WTC11 (cell line): ENCODE measurements around the gene TSPAN4. TPM values are rescaled to one million over a fixed set of nuclear protein-coding genes. Genes with fewer than 3 reads are reported as not detected.
A peak's percentile ranks its signal among the peaks of the same experiment; 100 is the strongest.

ENCODE experiments used
- ATAC-seq: fragments of 200-7000 bp; cut with Tn5 transposase; 2 replicates; pipeline ENCODE4 v1.10.0; 2021; ENCODE audit warnings: mild to moderate bottlenecking, moderate library complexity
- CTCF ChIA-PET: fragments of 300-600 bp; sonication (Branson Sonifier 250); formaldehyde crosslinking; loops from one replicate; lab custom pipeline; 2021; ENCODE audit warnings: antibody characterized with exemption; lab: Charles Lee
- POLR2A ChIA-PET: fragments of 350-600 bp; sonication (Branson Sonifier 250); formaldehyde crosslinking; loops from one replicate; lab custom pipeline; 2021; ENCODE audit warnings: antibody characterized with exemption; lab: Charles Lee
- DNase-seq: peaks from one replicate; pipeline ENCODE4 v3.0.0; 2021; ENCODE audit warnings: low spot score
- H3K27ac Mint-ChIP-seq: 2 replicates; pipeline ENCODE4 v1.8.0; 2021; ENCODE audit warnings: mixed read lengths
- H3K27me3 Mint-ChIP-seq: 2 replicates; pipeline ENCODE4 v1.8.0; 2021; ENCODE audit warnings: low read depth, mild to moderate bottlenecking, moderate library complexity, mixed read lengths
- H3K36me3 Mint-ChIP-seq: 2 replicates; pipeline ENCODE4 v1.8.0; 2021; ENCODE audit warnings: mixed read lengths
- H3K4me1 Mint-ChIP-seq: 2 replicates; pipeline ENCODE4 v1.8.0; 2022; ENCODE audit warnings: mixed read lengths
- H3K4me3 Mint-ChIP-seq: 2 replicates; pipeline ENCODE4 v1.8.0; 2021; ENCODE audit warnings: mild to moderate bottlenecking, moderate library complexity, mixed read lengths
- H3K9me3 Mint-ChIP-seq: 2 replicates; pipeline ENCODE4 v1.8.0; 2021; ENCODE audit warnings: mixed read lengths
- FOXP1 ChIP-seq: sonication (generic); formaldehyde crosslinking; IDR thresholded peaks from 2 replicates; pipeline ENCODE4 v1.8.0; 2022; ENCODE audit warnings: missing genetic modification reagents, mild to moderate bottlenecking, moderate library complexity, borderline replicate concordance
- GTF2I ChIP-seq: fragments of 250-450 bp; sonication (Bioruptor Pico); conservative IDR thresholded peaks from 2 replicates; pipeline ENCODE4 v1.4.0; 2021; ENCODE audit warnings: mild to moderate bottlenecking
- JUN ChIP-seq: sonication (generic); formaldehyde crosslinking; IDR thresholded peaks from 2 replicates; pipeline ENCODE4 v1.8.0; 2023; ENCODE audit warnings: mild to moderate bottlenecking, missing genetic modification reagents
- NR1H2 ChIP-seq: sonication (generic); formaldehyde crosslinking; IDR thresholded peaks from 2 replicates; pipeline ENCODE4 v1.9.0; 2021; ENCODE audit warnings: mild to moderate bottlenecking, moderate library complexity, missing genetic modification reagents
- NR3C1 ChIP-seq: sonication (generic); formaldehyde crosslinking; conservative IDR thresholded peaks from 2 replicates; pipeline ENCODE4 v1.8.1; 2023; ENCODE audit warnings: low read depth, mild to moderate bottlenecking, missing genetic modification reagents
- PRRX2 ChIP-seq: fragments of 250-450 bp; sonication (Bioruptor Pico); IDR thresholded peaks from 2 replicates; pipeline ENCODE4 v1.8.0; 2021; ENCODE audit warnings: mild to moderate bottlenecking
- RELA ChIP-seq: sonication (generic); formaldehyde crosslinking; IDR thresholded peaks from 2 replicates; pipeline ENCODE4 v1.8.1; 2022; ENCODE audit warnings: missing genetic modification reagents, mild to moderate bottlenecking, borderline replicate concordance
- SMAD3 ChIP-seq: sonication (generic); formaldehyde crosslinking; IDR thresholded peaks from 2 replicates; pipeline ENCODE4 v1.8.0; 2022; ENCODE audit warnings: missing genetic modification reagents, mild to moderate bottlenecking, borderline replicate concordance
- SMAD4 ChIP-seq: sonication (generic); formaldehyde crosslinking; IDR thresholded peaks from 2 replicates; pipeline ENCODE4 v1.8.0; 2022; ENCODE audit warnings: mild to moderate bottlenecking, missing genetic modification reagents
- SOX15 ChIP-seq: fragments of 250-450 bp; sonication (Bioruptor Pico); IDR thresholded peaks from 2 replicates; pipeline ENCODE4 v1.9.0; 2021; ENCODE audit warnings: mild to moderate bottlenecking
- TCF7 ChIP-seq: sonication (generic); formaldehyde crosslinking; IDR thresholded peaks from 2 replicates; pipeline ENCODE4 v1.8.0; 2022; ENCODE audit warnings: mild to moderate bottlenecking, low read depth, missing genetic modification reagents, moderate library complexity
- TP53 ChIP-seq: sonication (generic); formaldehyde crosslinking; IDR thresholded peaks from 2 replicates; pipeline ENCODE4 v1.8.1; 2023; ENCODE audit warnings: mild to moderate bottlenecking, missing genetic modification reagents
- ZBTB21 ChIP-seq: sonication (generic); formaldehyde crosslinking; IDR thresholded peaks from 2 replicates; pipeline ENCODE4 v1.8.1; 2023; ENCODE audit warnings: mild to moderate bottlenecking, missing genetic modification reagents, borderline replicate concordance
- ZNF232 ChIP-seq: sonication (generic); formaldehyde crosslinking; IDR thresholded peaks from 2 replicates; pipeline ENCODE4 v1.8.0; 2022; ENCODE audit warnings: mild to moderate bottlenecking, missing genetic modification reagents
- ZNF317 ChIP-seq: sonication (generic); formaldehyde crosslinking; IDR thresholded peaks from 2 replicates; pipeline ENCODE4 v1.8.1; 2023; ENCODE audit warnings: low read depth, mild to moderate bottlenecking, moderate library complexity, missing genetic modification reagents, borderline replicate concordance
- total RNA-seq: library from RNA; stranded (reverse); gene quantifications from 3 replicates; pipeline ENCODE4 v1.2.3, GENCODE V29; 2021
- TF ChIP-seq, protein P1 (sequence below): fragments of 250-450 bp; sonication (Bioruptor Pico); IDR thresholded peaks from 2 replicates; pipeline ENCODE4 v1.9.0; 2021; ENCODE audit warnings: mild to moderate bottlenecking, borderline replicate concordance
- TF ChIP-seq, protein P2 (sequence below): sonication (generic); formaldehyde crosslinking; IDR thresholded peaks from 2 replicates; pipeline ENCODE4 v1.8.1; 2022; ENCODE audit warnings: missing genetic modification reagents, borderline replicate concordance
- TF ChIP-seq, protein P3 (sequence below): sonication (generic); formaldehyde crosslinking; IDR thresholded peaks from 2 replicates; pipeline ENCODE4 v1.8.1; 2022; ENCODE audit warnings: mild to moderate bottlenecking, moderate library complexity, missing genetic modification reagents
- TF ChIP-seq, protein P4 (sequence below): sonication (generic); formaldehyde crosslinking; conservative IDR thresholded peaks from 2 replicates; pipeline ENCODE4 v1.8.1; 2022; ENCODE audit warnings: mild to moderate bottlenecking, missing genetic modification reagents
- TF ChIP-seq, protein P5 (sequence below): sonication (generic); formaldehyde crosslinking; IDR thresholded peaks from 2 replicates; pipeline ENCODE4 v1.8.0; 2022; ENCODE audit warnings: mild to moderate bottlenecking, missing genetic modification reagents

TSPAN4 gene
- total RNA-seq, 1 experiment from 2014 or later: 94.3 TPM

DNA sequence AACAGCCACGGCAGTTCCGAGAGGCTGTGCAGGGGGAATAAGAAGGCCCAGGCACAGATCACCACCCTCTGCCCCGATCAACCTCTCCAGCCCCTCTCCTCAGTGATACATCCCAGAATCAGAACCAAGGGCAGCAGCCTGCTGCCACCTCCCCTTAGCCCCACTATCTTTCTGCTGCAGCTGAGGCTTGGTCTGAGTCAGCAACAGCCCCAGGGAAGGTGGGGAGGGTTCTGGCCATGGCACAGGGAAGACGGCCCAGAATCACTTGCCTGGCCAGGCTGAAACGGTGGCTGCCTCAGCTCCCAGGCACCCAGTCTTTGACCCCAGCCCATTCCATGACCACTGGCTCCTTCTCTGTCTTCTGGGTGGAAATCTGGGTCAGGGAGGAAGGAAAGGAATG is 65.6 kb downstream of the TSPAN4 start (continued):
- TF ChIP-seq GTF2I: no peak
- TF ChIP-seq, all 79 proteins: peak for 0

DNA sequence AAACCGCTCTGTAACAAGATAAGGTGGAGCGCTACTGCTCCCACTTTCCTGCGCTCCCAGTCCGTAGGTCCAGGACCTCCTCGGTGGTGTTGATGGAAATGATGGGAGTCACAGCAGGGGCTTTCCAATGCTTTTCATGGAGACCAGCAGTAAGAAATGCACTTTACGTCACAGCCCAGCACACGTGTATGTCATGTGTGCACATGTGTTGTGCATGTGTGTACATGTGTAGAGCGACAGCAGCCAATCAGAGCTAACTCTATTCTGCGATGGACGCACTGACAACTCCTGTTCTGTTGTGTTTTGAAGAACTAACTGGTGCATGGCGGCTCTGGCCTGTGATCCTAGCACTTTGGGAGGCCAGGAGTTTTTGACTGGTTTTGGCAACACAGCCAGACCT is 66.8 kb downstream of the TSPAN4 start:
- no peak for DNase-seq
- CTCF ChIA-PET: interaction anchor here (0.7 to 3.1 kb wide), 4 partner anchors 11 to 67 kb away, joined by 4 to 20 read pairs (median 6); partner anchors contain the start of gene AP2A2

DNA sequence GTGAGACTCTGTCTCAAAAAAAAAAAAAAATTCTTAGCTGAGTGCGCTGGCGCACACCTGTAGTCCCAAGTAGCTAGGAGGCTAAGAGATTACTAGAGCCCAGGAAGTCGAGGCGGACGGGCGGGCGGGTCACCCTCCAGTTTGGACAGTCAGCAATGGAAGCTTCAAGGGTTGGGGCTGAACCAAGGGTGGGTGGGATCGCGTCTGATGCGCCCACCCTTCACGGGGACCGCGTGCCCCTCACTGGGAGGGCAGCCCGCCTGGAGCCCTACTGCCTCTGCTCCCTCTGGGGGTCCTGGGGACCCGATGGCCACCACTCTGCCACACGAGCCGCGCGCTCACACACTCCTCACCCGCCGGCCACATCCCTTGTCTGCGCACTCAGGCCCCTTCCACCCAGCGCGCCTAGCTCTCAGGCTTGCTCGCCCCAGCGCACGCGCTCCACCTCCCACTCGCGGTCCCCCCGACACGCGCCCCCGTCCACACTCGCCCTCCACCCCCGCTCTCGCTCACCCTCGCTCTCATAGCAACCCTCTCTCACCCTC is 67.5 kb downstream of the TSPAN4 start:
- Mint-ChIP-seq H3K27ac (no peak overlapping the region), H3K36me3 (0 out of 2 replicates have a peak, but pooled peaks cover 4% of the 10 kb centered on the region), H3K4me3 (peak overlapping the region; percentile 85), H3K27me3 (no peaks in the 10 kb centered on the region), H3K4me1 (peaks cover 12% of the 10 kb centered on the region), H3K9me3 (no peaks in the 10 kb centered on the region)
- CTCF ChIA-PET: interaction anchor here (0.7 to 3.5 kb wide), 8 partner anchors 12 to 141 kb away, joined by 4 to 25 read pairs (median 8); partner anchors contain the start of gene AP2A2
- POLR2A ChIA-PET: interaction anchor here (0.6 to 1.5 kb wide), 3 partner anchors 66 to 554 kb away, joined by 3 to 5 read pairs (median 4); no protein-coding TSS in a partner anchor
- ATAC-seq (peak; percentile 6; the same call in 1 of the 2 replicates), DNase-seq (no peak)
- TF ChIP-seq SOX15 (CRISPR knock-in tag) (no peak), ZNF232 (CRISPR knock-in tag) (0 out of 2 replicates have a peak, but pooled peaks have one; percentile 27), JUN (CRISPR knock-in tag) (0 out of 2 replicates have a peak, but pooled peaks have one; percentile 9), PRRX2 (no peak)
- TF ChIP-seq, protein P1, sequence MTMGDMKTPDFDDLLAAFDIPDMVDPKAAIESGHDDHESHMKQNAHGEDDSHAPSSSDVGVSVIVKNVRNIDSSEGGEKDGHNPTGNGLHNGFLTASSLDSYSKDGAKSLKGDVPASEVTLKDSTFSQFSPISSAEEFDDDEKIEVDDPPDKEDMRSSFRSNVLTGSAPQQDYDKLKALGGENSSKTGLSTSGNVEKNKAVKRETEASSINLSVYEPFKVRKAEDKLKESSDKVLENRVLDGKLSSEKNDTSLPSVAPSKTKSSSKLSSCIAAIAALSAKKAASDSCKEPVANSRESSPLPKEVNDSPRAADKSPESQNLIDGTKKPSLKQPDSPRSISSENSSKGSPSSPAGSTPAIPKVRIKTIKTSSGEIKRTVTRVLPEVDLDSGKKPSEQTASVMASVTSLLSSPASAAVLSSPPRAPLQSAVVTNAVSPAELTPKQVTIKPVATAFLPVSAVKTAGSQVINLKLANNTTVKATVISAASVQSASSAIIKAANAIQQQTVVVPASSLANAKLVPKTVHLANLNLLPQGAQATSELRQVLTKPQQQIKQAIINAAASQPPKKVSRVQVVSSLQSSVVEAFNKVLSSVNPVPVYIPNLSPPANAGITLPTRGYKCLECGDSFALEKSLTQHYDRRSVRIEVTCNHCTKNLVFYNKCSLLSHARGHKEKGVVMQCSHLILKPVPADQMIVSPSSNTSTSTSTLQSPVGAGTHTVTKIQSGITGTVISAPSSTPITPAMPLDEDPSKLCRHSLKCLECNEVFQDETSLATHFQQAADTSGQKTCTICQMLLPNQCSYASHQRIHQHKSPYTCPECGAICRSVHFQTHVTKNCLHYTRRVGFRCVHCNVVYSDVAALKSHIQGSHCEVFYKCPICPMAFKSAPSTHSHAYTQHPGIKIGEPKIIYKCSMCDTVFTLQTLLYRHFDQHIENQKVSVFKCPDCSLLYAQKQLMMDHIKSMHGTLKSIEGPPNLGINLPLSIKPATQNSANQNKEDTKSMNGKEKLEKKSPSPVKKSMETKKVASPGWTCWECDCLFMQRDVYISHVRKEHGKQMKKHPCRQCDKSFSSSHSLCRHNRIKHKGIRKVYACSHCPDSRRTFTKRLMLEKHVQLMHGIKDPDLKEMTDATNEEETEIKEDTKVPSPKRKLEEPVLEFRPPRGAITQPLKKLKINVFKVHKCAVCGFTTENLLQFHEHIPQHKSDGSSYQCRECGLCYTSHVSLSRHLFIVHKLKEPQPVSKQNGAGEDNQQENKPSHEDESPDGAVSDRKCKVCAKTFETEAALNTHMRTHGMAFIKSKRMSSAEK: no peak

More for the DNA sequence above, 66.8 kb downstream of the TSPAN4 start:
- TF ChIP-seq NR1H2 (CRISPR knock-in tag) (no peak), FOXP1 (CRISPR knock-in tag) (no peak), RELA (CRISPR knock-in tag) (no peak), ZNF317 (CRISPR knock-in tag) (no peak)
- TF ChIP-seq, protein P2, sequence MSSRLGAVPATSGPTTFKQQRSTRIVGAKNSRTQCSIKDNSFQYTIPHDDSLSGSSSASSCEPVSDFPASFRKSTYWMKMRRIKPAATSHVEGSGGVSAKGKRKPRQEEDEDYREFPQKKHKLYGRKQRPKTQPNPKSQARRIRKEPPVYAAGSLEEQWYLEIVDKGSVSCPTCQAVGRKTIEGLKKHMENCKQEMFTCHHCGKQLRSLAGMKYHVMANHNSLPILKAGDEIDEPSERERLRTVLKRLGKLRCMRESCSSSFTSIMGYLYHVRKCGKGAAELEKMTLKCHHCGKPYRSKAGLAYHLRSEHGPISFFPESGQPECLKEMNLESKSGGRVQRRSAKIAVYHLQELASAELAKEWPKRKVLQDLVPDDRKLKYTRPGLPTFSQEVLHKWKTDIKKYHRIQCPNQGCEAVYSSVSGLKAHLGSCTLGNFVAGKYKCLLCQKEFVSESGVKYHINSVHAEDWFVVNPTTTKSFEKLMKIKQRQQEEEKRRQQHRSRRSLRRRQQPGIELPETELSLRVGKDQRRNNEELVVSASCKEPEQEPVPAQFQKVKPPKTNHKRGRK (CRISPR knock-in tag): no peak
- TF ChIP-seq, protein P3, sequence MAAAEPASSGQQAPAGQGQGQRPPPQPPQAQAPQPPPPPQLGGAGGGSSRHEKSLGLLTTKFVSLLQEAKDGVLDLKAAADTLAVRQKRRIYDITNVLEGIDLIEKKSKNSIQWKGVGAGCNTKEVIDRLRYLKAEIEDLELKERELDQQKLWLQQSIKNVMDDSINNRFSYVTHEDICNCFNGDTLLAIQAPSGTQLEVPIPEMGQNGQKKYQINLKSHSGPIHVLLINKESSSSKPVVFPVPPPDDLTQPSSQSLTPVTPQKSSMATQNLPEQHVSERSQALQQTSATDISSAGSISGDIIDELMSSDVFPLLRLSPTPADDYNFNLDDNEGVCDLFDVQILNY: no peak
- Mint-ChIP-seq H3K27ac (no peak overlapping the region), H3K36me3 (peaks cover 9% of the 10 kb centered on the region), H3K27me3 (no peaks in the 10 kb centered on the region), H3K9me3 (no peaks in the 10 kb centered on the region), H3K4me3 (peak overlapping the region; percentile 85), H3K4me1 (peaks cover 12% of the 10 kb centered on the region)
- POLR2A ChIA-PET: interaction anchor here (0.6 kb wide), 1 partner anchor 146 kb away, joined by 3 read pairs; no protein-coding TSS in a partner anchor
- ATAC-seq: no peak

DNA sequence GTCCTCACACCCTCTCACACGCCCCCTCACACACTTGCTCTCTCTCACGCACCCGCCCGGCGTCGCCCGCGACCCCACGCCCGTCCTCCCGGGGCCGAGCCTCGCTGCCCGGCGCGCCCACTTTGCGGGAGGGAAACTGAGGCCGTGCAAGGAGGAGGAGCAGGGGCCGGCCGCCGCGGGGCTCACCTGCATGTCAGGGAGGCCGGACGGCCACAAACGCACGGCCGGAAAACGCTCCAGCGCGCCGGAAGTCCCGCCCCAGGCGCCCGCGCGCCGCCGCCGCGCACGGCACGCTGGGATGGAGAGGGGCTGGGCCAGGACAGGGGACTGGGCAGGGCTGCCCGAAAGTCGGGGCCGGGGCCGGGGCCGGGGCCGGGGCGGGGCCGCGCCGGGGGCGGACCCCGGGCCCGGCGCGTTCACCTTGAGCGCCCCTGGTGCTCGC is 68.0 kb downstream of the TSPAN4 start, which contains the start of gene CHID1:
Gene CHID1, minus strand, starts transcription at position 222 of the 442 bp plus-strand sequence. CDS start 5,994 bp downstream, outside the sequence.
- DNase-seq (peak; percentile 89), ATAC-seq (peak; percentile 95)
- Mint-ChIP-seq H3K27ac (peak within 1 kb of the TSS; percentile 81), H3K9me3 (no peaks in the 10 kb centered on the region), H3K4me1 (peaks cover 12% of the 10 kb centered on the region), H3K36me3 (0 out of 2 replicates have a peak, but pooled peaks cover 4% of the 10 kb centered on the region), H3K27me3 (no peaks in the 10 kb centered on the region), H3K4me3 (peak within 1 kb of the TSS; percentile 85)
- POLR2A ChIA-PET: interaction anchor here (0.7 to 1.5 kb wide), 3 partner anchors 10 to 554 kb away, joined by 4 to 5 read pairs (median 4); no protein-coding TSS in a partner anchor
- CTCF ChIA-PET: interaction anchor here (0.6 to 3.5 kb wide), 9 partner anchors 11 to 141 kb away, joined by 3 to 25 read pairs (median 7); partner anchors contain the start of gene AP2A2
- TF ChIP-seq, protein P2 (CRISPR knock-in tag): no peak
- no peak for TF ChIP-seq ZBTB21
- TF ChIP-seq TP53 (CRISPR knock-in tag): no peak; the same call in 1 of the 2 replicates
- no peak for TF ChIP-seq TCF7 (CRISPR knock-in tag)
- no peak for TF ChIP-seq ZNF317 (CRISPR knock-in tag)
- TF ChIP-seq SMAD4 (CRISPR knock-in tag): no peak
- no peak for TF ChIP-seq SMAD3 (CRISPR knock-in tag)
- TF ChIP-seq, protein P4, sequence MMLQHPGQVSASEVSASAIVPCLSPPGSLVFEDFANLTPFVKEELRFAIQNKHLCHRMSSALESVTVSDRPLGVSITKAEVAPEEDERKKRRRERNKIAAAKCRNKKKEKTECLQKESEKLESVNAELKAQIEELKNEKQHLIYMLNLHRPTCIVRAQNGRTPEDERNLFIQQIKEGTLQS (CRISPR knock-in tag): no peak
- TF ChIP-seq NR3C1 (CRISPR knock-in tag): no peak
- TF ChIP-seq, protein P5, sequence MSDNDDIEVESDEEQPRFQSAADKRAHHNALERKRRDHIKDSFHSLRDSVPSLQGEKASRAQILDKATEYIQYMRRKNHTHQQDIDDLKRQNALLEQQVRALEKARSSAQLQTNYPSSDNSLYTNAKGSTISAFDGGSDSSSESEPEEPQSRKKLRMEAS: peak; percentile 70
